ENCODE data around the gene TOMT.

The TOMT gene

GRCh38 chr11:72085621-72086351 lies 19.9 kb upstream of the TOMT start:
- Histone ChIP-seq H3K27ac (replicated peaks) (no peak overlapping the region), H3K27me3 (ENCODE audit: insufficient read depth, poor library complexity, severe bottlenecking) (no peaks in the 10 kb centered on the region), H3K4me3 (replicated peaks; ENCODE audit: insufficient read depth, low read length) (no peak overlapping the region)
- DNase-seq (ENCODE audit: low read depth in 1 of 2, low spot score in 1 of 2), result no peak
- TF ChIP-seq SPI1 (IDR thresholded peaks at IDR 0.05; ENCODE audit: borderline replicate concordance, low read depth), result no peak
- no peak for TF ChIP-seq REST (IDR thresholded peaks at IDR 0.05; ENCODE audit: insufficient replicate concordance, low read depth)
- no peak for TF ChIP-seq POLR2AphosphoS5 (IDR thresholded peaks at IDR 0.05; ENCODE audit: low read depth)
- TF ChIP-seq, protein P1, sequence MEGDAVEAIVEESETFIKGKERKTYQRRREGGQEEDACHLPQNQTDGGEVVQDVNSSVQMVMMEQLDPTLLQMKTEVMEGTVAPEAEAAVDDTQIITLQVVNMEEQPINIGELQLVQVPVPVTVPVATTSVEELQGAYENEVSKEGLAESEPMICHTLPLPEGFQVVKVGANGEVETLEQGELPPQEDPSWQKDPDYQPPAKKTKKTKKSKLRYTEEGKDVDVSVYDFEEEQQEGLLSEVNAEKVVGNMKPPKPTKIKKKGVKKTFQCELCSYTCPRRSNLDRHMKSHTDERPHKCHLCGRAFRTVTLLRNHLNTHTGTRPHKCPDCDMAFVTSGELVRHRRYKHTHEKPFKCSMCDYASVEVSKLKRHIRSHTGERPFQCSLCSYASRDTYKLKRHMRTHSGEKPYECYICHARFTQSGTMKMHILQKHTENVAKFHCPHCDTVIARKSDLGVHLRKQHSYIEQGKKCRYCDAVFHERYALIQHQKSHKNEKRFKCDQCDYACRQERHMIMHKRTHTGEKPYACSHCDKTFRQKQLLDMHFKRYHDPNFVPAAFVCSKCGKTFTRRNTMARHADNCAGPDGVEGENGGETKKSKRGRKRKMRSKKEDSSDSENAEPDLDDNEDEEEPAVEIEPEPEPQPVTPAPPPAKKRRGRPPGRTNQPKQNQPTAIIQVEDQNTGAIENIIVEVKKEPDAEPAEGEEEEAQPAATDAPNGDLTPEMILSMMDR (IDR thresholded peaks at IDR 0.05; ENCODE audit: insufficient read depth, low read length), result no peak
- TF ChIP-seq GABPA (IDR thresholded peaks at IDR 0.05; ENCODE audit: low read depth), result no peak

DNA sequence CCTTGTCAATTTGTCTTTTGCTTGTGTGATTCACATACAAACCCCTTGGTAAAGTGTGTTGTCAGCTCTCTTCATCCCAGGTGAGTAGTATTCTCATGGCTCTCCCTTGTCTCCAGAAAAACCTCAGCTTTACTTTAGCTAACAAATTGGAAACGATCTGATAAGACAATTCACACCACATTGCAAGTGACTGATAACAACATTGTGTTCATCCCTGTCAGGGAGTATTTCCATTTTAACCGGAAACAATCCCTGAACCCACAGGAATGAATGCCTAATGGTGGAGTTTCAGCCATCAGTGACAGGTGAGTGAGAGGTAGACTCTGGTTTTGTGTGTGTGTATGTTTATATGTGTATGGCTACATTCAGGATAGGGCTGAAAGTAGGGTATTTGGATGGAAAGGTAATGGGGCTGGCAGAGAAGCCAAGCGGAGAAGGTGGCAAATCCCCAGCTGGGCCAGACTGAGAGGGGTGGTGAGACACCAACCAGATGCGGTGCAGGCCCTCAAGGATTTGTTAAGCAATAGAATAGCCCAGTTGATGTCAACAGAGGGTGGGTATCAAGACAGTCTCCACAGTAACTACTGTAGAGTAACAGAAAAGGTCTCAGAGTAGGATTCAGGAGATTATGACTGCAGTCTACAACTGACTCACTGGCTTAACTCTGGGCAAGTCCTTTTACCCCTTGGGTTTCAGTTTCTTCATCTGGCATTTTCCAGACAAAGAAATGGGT lies 17.5 kb upstream of the TOMT start:
- H3K27ac ChIP-seq (replicated peaks), result no peak overlapping the region
- DNase-seq (ENCODE audit: low read depth in 1 of 2, low spot score in 1 of 2), result no peak
- TF ChIP-seq SPI1 (IDR thresholded peaks at IDR 0.05; ENCODE audit: borderline replicate concordance, low read depth) (no peak), GABPA (IDR thresholded peaks at IDR 0.05; ENCODE audit: low read depth) (no peak), REST (IDR thresholded peaks at IDR 0.05; ENCODE audit: insufficient replicate concordance, low read depth) (no peak), POLR2AphosphoS5 (IDR thresholded peaks at IDR 0.05; ENCODE audit: low read depth) (no peak)
- TF ChIP-seq, protein P1 (IDR thresholded peaks at IDR 0.05; ENCODE audit: insufficient read depth, low read length), result no peak
- H3K4me3 ChIP-seq (replicated peaks; ENCODE audit: insufficient read depth, low read length), result no peak overlapping the region
- H3K27me3 ChIP-seq (ENCODE audit: insufficient read depth, poor library complexity, severe bottlenecking), result no peaks in the 10 kb centered on the region

DNA sequence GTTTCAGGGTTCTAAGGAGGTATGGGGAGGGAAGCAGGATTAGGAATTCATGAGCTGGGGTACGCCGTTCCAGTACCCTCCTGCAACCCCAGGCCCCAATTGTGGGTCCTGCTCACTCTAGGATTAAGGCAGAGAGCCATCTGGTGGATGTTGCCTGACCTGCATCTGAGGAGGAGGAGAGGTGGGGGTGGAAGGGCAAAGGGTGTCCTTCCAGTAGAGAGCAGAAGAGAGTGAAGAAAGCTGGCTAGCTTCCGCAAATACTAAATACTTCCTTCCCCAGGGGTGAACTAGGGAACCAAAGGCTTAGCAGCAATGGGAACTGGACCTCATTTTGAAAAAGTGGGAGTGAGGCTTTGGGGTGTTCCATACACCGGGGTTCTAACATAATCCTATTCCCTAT lies 14.4 kb upstream of the TOMT start:
- peak overlapping the region; percentile 47 for H3K27ac ChIP-seq (replicated peaks)
- H3K27me3 ChIP-seq (ENCODE audit: insufficient read depth, poor library complexity, severe bottlenecking), result no peaks in the 10 kb centered on the region
- peak; percentile 61 to 93 for DNase-seq (ENCODE audit: low read depth in 1 of 2, low spot score in 1 of 2)
- no peak overlapping the region for H3K4me3 ChIP-seq (replicated peaks; ENCODE audit: insufficient read depth, low read length)
- no peak for TF ChIP-seq GABPA (IDR thresholded peaks at IDR 0.05; ENCODE audit: low read depth)
- TF ChIP-seq, protein P1 (IDR thresholded peaks at IDR 0.05; ENCODE audit: insufficient read depth, low read length), result peak; percentile 97
- no peak for TF ChIP-seq REST (IDR thresholded peaks at IDR 0.05; ENCODE audit: insufficient replicate concordance, low read depth)
- peak; percentile 80; the same call in 1 of the 2 replicates for TF ChIP-seq SPI1 (IDR thresholded peaks at IDR 0.05; ENCODE audit: borderline replicate concordance, low read depth)
